Fibroblast of peridontal ligament (primary cell): ENCODE results near the gene MTX2.
"Not testable (repeated sequence)": the region's sequence is repeated elsewhere in the genome, so short reads cannot be mapped to it uniquely, and the experiment has no call there.

Experiments
- DNase-seq: peaks from one replicate; pipeline ENCODE4 v3.0.0-alpha.2; 2010; ENCODE audit errors: extremely low read depth

MTX2 gene

DNA sequence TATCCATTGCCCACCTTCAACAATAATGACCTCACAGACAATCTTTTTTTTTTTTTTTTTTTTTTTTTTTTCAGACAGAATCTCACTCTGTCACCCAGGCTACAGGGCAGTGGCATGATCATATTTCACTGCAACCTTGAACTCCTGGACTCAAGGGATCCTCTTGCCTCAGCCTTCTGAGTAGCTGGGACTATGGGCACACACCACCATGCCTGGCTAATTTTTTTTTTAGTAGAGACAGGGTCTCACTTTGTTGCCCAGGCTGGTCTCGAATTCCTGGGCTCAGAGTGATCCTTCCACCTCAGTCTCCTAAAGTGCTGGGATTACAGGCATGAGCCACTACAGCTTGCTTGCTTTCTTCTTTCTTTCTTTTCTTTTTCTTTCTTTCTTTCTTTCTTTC, 103.9 kb downstream of the MTX2 start:
- not testable (repeated sequence) for DNase-seq

GRCh38 chr2:176378323-176378722, 109.1 kb downstream of the MTX2 start:
- no peak for DNase-seq

GRCh38 chr2:176380341-176380740, 111.1 kb downstream of the MTX2 start:
- DNase-seq = no peak

- DNase-seq = no peak
Measured at GRCh38 chr2:176383100-176383499, 113.9 kb downstream of the MTX2 start.

DNA sequence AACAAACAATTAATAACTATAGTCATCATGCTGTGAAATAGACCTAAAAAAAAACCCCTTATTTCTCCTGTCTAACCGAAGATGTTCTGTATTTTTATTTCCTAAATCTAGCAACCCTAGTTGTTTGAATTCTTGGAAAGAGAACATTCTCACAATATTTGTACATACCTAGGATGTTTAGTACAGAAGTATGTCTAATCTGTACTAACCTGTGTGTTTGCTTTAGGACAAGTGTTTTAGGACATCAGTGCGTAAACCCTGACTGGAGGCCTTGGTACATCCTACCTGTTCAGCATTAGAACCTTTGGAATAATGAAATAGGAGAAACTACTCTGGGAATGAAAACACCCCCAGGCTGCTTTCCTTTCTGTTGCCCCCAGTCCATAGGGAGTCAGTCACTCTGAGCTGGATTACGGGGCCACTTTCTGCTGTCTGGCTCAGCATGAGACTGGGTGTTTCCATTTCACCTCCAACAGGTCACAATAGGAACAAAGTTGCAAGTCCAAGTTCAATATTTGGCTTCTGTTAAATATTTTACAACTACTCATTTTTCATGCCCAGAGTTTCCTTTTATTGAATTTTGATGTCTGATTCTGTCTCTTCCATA, 114.7 kb downstream of the MTX2 start:
- no peak for DNase-seq

DNA sequence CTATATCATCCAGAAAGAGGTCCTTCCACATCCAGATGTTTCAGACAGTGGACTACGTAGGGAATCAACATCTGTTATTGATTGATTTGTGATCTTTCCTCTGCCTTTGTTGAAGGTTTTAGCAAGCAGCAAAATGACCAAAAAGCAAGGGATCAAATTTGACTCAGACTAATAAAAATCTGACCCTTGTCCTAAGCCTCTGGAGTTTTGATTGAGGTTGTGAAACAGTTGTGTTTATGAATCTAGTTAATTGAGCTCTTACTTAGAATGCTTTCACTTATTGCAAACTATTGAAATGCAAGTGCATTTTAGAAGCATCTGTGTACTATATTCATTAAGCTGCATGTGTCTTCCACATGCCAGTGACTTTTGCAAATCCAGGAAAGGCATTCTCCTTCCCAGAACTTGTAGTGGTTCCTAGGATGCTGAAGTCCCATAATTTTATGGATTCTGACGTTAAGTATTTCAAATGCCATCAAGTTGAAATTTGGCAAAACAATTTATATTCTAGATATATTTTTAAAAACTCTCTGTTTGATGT, 116.0 kb downstream of the MTX2 start:
- no peak for DNase-seq

DNA sequence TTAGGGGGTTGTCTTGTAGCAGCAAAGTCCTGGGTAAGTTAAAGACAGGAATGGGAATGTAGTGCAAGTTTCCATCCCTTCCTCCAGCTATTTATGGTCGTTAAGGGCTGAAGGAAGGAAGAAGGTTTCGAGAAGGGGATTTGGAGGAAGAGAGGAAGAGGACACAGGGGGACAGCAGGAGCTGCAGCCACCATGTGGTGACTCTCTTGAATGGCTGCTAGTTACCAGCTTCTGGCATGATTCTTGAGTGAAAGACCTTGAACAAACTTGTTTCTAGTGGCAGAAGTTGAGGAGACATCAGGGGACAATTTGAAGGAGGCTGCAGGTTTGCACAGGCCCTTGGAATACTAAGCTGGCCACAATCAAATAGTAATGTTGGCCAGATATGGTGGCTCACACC, 116.6 kb downstream of the MTX2 start:
- no peak for DNase-seq
